GM18870 (cell line): ENCODE data around the gene ADAR.
A peak's percentile ranks its signal among the peaks of the same experiment; 100 is the strongest.
"Not testable (repeated sequence)": the region's sequence is repeated elsewhere in the genome, so short reads cannot be mapped to it uniquely, and the experiment has no call there.

Source experiments
- ATAC-seq: cut with Tn5 transposase; IDR thresholded peaks from one replicate; pipeline ENCODE4 v1.9.1; 2021; ENCODE audit warnings: moderate library complexity; ENCODE audit not compliant: unreplicated experiment

The ADAR gene, protein sequence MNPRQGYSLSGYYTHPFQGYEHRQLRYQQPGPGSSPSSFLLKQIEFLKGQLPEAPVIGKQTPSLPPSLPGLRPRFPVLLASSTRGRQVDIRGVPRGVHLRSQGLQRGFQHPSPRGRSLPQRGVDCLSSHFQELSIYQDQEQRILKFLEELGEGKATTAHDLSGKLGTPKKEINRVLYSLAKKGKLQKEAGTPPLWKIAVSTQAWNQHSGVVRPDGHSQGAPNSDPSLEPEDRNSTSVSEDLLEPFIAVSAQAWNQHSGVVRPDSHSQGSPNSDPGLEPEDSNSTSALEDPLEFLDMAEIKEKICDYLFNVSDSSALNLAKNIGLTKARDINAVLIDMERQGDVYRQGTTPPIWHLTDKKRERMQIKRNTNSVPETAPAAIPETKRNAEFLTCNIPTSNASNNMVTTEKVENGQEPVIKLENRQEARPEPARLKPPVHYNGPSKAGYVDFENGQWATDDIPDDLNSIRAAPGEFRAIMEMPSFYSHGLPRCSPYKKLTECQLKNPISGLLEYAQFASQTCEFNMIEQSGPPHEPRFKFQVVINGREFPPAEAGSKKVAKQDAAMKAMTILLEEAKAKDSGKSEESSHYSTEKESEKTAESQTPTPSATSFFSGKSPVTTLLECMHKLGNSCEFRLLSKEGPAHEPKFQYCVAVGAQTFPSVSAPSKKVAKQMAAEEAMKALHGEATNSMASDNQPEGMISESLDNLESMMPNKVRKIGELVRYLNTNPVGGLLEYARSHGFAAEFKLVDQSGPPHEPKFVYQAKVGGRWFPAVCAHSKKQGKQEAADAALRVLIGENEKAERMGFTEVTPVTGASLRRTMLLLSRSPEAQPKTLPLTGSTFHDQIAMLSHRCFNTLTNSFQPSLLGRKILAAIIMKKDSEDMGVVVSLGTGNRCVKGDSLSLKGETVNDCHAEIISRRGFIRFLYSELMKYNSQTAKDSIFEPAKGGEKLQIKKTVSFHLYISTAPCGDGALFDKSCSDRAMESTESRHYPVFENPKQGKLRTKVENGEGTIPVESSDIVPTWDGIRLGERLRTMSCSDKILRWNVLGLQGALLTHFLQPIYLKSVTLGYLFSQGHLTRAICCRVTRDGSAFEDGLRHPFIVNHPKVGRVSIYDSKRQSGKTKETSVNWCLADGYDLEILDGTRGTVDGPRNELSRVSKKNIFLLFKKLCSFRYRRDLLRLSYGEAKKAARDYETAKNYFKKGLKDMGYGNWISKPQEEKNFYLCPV

GRCh38 chr1:154607609-154608396 is at the start of gene ADAR:
ADAR (minus strand) TSS chr1:154608186; CDS start chr1:154608006, 180 bp downstream.
- ATAC-seq: peak; percentile 47

DNA sequence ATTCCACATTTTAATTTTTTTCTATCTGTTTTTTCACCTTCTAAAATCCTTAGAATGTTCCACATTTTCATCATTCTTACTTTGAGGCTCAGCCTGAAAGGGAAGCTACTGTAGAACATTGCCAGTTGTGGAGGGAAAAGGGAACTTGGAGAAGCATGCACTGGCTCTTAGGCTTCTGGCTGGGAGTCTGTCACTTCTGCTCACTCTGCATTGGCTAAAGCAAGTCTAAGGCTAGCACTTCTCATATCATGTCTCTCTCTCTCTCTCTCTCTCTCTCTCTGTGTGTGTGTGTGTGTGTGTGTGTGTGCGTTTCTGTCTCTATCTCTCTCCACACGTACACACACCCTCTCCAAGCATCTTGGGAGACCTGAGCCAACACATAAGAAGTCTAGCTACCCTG is 49.6 kb upstream of the ADAR start:
- no peak for ATAC-seq

GRCh38 chr1:154652893-154653292 is 44.9 kb upstream of the ADAR start:
- no peak for ATAC-seq

DNA sequence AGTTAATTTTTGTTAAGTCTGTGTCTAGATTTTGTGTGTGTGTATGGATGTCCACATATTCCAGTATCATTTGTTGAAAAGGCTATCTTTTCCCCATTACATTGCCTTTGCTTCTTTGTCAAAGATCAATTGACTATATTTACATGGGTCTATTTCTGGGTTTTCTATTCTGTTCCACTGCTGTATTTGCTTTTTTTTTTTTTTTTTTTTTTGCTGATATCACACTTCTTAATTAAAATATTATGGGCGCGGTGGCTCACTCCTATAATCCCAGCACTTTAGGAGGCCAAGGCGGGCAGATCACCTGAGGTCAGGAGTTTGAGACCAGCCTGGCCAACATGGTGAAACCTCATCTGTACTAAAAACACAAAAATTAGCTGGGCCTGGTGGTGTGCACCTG is 36.7 kb upstream of the ADAR start:
- ATAC-seq: not testable (repeated sequence)

- no peak for ATAC-seq
Observed at GRCh38 chr1:154641534-154641933, 33.5 kb upstream of the ADAR start.

DNA sequence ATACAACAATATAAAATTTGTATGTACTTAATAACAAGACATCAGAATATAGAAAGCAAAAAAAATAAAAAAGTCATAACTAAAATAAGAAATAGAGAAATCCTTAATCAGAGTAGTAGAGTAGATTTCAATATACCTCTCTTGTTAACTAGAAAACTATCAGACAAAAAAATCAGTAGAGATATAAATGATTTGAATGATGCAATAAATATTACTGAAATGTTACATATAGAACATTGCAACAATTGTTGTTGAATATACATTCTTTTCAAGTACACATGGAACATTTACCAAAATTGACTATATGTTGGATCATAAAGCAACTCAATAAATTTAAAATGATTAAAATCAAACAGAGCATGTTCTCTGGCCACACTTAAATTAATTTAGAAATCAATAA is 31.9 kb upstream of the ADAR start:
- no peak for ATAC-seq

GRCh38 chr1:154635171-154635570 is 27.2 kb upstream of the ADAR start:
- ATAC-seq: no peak

DNA sequence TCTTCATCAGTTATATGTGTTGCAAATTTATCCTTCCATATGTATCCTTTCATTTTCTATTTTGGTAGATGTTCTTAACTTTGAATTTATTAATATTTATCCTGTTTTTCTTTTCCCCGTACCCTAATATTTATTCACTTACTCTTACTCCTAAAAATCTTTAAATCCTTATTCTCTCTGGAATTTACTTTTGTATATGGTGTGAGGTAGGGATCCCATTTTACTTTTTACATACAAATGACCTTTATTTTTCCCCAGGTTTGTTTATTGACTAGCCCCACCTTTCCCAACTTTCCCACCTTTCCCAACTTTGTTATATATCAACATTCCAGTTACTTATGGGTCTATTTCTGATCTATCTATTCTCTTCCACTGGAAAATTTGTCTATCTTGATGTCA is 21.7 kb upstream of the ADAR start:
- no peak for ATAC-seq

DNA sequence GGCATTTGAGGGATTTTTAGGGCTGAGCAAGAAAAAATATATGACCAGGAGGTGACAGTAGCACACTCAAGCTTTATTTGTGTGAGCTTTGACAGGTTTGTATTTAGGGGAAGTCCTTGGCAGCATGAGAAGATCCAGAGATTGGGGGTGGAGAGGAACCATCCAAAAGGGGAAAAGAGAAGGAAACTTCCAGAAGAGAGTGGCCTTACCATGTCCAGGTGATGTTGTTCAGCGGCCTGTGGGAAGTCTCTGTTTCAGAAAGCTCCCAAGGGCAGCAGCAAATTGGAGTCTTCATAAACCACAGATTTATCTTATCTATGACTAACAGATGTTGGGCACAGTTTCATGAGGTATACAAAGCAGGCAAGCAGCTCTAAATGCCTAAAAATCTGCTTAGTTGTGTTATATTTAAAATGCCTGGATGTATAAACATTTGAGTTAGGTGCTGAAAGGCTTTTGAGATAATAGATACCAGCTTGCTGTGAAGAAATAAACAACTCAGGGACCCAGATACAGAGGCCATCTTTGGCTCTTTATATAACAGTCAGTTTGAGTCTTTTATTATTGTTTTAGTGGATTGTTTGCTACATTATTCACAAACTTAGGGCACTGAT is 21.2 kb upstream of the ADAR start:
- ATAC-seq: no peak

- no peak for ATAC-seq
Observed at GRCh38 chr1:154628121-154628405, 20.1 kb upstream of the ADAR start.

- no peak for ATAC-seq
Observed at GRCh38 chr1:154627257-154628120, 19.5 kb upstream of the ADAR start.

- ATAC-seq: no peak
Observed at GRCh38 chr1:154626456-154627256, 18.7 kb upstream of the ADAR start.

DNA sequence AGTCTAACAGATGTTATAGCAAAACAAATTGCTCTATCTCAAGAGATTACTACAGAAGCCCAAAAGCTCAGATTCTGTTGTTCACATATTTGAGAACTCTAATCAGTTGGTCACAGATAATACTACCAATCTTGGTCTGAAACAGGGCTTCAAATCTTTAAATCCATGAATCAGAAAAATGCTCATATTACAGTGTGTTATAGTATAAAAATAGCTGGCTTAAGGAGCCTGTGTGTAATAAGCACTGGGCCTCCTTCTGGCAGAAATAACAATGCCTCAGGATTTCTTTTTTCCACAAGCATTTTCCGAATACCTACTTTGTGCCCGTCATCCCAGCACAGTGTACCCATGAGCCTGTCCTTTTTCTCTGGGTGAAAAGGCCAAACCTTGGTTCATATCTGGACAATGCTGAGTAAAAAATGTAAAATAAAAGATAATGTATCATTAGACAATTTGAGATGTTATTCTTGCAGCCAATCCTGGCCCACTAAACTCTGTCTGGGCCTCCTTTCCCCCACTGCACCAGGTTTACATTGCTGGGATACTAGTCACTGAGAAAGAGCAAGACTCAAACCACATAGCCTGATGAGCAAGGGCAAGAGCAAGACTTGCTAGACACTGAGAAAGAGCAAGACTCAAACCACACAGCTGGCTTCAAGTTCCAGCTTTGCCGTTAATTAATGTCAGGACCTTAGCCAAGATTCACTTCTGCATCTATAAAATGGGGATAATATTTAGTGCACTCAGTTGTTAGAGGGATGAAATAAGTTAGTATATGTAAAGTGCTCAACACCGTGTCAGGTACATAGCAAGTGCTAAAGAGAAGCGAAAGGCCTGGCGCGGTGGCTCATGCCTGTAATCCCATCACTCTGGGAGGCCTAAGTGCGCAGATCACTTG is 17.0 kb upstream of the ADAR start:
- no peak for ATAC-seq

DNA sequence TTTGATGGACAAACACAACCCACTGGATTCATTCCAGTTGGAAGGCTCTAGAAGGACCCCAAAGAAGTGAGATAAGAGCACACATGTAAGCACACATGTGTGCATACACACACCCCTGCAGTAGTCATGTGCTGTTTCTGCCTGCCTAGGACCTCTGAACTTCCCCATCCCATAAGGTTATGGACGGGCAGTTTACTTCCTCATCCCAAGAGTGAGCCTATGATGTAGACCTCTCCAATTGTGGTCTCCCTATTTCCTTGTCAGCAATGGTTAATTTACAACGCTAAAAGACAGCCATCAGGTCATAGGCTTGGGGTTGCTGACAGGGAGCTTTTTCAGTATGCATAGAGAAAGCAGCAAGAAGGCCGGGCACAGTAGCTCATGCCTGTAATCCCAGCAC is 15.4 kb upstream of the ADAR start:
- no peak for ATAC-seq

- no peak for ATAC-seq
Observed at GRCh38 chr1:154622503-154623039, 14.6 kb upstream of the ADAR start.

DNA sequence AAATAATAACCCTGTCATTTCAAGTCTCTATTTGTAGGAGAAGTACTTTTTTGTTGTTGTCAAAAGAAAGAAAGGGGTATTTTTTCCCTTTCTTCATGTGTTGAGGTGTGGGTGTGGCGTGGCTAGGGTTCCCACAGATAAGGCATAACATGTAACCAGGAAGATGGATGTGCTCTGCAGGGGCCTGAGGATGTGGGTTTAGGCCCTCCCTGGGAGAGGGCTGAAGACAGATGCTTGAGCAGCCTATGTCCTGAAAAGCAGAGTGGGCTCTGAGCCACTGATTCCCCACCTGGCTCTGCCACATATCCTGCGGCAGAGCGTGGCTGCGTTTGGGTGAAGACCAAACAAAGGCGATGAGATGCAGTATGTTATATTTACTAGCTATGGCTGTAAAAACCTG is 13.9 kb upstream of the ADAR start:
- no peak for ATAC-seq

GRCh38 chr1:154620751-154621150 is 12.8 kb upstream of the ADAR start:
- ATAC-seq: no peak
